ENCODE data around the gene CEP68. TPM values are rescaled to one million over a fixed set of nuclear protein-coding genes. Genes with fewer than 3 reads are reported as not detected.
"Not testable (repeated sequence)": the region's sequence is repeated elsewhere in the genome, so short reads cannot be mapped to it uniquely, and the experiment has no call there.

Gene CEP68
- total RNA-seq, 2 donors from 2014 or later = 12.5 to 12.7 TPM

- H3K4me1 ChIP-seq = peaks cover 0 to 15% of the 10 kb centered on the region in 2 donors
- no peak overlapping the region for H3K27ac ChIP-seq
- H3K27me3 ChIP-seq = no peaks in the 10 kb centered on the region
- DNase-seq (ENCODE audit: low spot score) = no peak
- no peaks in the 10 kb centered on the region for H3K9me3 ChIP-seq
- H3K4me3 ChIP-seq = no peak overlapping the region
- TF ChIP-seq, protein P1, sequence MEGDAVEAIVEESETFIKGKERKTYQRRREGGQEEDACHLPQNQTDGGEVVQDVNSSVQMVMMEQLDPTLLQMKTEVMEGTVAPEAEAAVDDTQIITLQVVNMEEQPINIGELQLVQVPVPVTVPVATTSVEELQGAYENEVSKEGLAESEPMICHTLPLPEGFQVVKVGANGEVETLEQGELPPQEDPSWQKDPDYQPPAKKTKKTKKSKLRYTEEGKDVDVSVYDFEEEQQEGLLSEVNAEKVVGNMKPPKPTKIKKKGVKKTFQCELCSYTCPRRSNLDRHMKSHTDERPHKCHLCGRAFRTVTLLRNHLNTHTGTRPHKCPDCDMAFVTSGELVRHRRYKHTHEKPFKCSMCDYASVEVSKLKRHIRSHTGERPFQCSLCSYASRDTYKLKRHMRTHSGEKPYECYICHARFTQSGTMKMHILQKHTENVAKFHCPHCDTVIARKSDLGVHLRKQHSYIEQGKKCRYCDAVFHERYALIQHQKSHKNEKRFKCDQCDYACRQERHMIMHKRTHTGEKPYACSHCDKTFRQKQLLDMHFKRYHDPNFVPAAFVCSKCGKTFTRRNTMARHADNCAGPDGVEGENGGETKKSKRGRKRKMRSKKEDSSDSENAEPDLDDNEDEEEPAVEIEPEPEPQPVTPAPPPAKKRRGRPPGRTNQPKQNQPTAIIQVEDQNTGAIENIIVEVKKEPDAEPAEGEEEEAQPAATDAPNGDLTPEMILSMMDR (IDR thresholded peaks at IDR 0.05) = no peak
- no peaks in the 10 kb centered on the region for H3K36me3 ChIP-seq
Observed at GRCh38 chr2:65032019-65032975, 23.9 kb upstream of the CEP68 start.

DNA sequence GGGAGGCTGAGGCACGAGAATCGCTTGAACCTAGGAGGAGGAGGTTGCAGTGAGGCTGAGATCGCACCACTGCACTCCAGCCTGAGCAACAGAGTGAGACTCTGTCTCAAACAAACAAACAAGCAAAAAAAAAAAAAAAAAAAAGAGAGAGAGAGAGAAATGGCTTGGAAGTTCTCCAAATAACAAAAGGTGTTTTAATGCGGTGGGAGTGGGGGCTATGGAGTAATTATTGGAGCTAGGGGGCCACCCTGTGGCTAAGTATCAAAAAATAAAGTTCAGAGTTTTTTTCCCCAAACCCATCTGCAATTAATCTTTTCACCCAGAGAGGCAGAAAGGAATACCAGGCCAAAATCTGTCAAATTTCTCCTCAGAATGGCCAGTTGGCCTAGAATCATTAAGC is 23.0 kb upstream of the CEP68 start:
- Histone ChIP-seq H3K4me3 (no peak overlapping the region), H3K9me3 (no peaks in the 10 kb centered on the region), H3K36me3 (no peaks in the 10 kb centered on the region), H3K4me1 (peaks cover 0 to 12% of the 10 kb centered on the region in 2 donors), H3K27me3 (no peaks in the 10 kb centered on the region), H3K27ac (no peak overlapping the region)
- no peak for DNase-seq (ENCODE audit: low spot score)
- TF ChIP-seq, protein P1 (IDR thresholded peaks at IDR 0.05) = no peak

GRCh38 chr2:65033667-65034066 is 22.5 kb upstream of the CEP68 start:
- not testable (repeated sequence) for H3K27me3 ChIP-seq; DNase-seq (ENCODE audit: low spot score); H3K4me1 ChIP-seq; H3K4me3 ChIP-seq; H3K27ac ChIP-seq; H3K36me3 ChIP-seq; H3K9me3 ChIP-seq

DNA sequence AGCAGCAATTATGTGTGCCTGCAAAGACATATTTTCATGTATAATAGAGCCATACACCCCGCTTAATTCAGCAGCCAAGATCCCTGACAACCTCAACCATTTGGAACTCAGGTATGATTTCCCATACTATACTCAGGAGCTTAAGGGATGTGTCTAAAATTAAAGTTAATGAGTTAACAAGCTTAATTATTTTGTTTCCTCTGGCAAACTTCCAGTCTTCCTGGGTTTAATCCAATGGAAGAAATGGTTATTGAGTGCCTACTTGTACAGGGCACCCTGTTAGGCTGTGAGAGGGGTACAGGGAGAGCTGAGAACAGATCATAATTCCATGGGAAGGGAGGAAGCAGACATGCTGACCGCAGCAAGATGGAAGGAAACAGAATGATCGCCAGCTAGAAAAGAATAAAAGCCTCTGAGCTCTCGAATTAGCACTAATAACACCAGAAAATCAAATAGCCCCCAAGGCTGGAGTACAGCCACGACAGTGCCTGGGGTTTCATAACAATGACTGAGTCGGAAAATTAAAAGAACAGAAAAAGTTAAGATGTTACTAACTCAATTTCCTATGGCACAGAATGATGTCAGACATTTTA is 20.8 kb upstream of the CEP68 start:
- no peak for DNase-seq (ENCODE audit: low spot score)
- Histone ChIP-seq H3K4me3 (no peak overlapping the region), H3K36me3 (no peaks in the 10 kb centered on the region), H3K27me3 (no peaks in the 10 kb centered on the region), H3K9me3 (no peaks in the 10 kb centered on the region), H3K4me1 (peaks cover 0 to 9% of the 10 kb centered on the region in 2 donors), H3K27ac (no peak overlapping the region)
- TF ChIP-seq, protein P1 (IDR thresholded peaks at IDR 0.05) = no peak

- H3K36me3 ChIP-seq = no peaks in the 10 kb centered on the region
- H3K4me3 ChIP-seq = no peak overlapping the region
- H3K9me3 ChIP-seq = no peaks in the 10 kb centered on the region
- peaks cover 0 to 5% of the 10 kb centered on the region in 2 donors for H3K4me1 ChIP-seq
- TF ChIP-seq, protein P1 (IDR thresholded peaks at IDR 0.05) = no peak
- H3K27ac ChIP-seq = no peak overlapping the region
- H3K27me3 ChIP-seq = no peaks in the 10 kb centered on the region
- DNase-seq (ENCODE audit: low spot score) = no peak
Observed at GRCh38 chr2:65037178-65037577, 19.0 kb upstream of the CEP68 start.

- TF ChIP-seq, protein P1 (IDR thresholded peaks at IDR 0.05) = no peak
- no peaks in the 10 kb centered on the region for H3K27me3 ChIP-seq
- no peak for DNase-seq (ENCODE audit: low spot score)
- H3K4me1 ChIP-seq = no peaks in the 10 kb centered on the region
- H3K27ac ChIP-seq = no peak overlapping the region
- no peaks in the 10 kb centered on the region for H3K36me3 ChIP-seq
- no peaks in the 10 kb centered on the region for H3K9me3 ChIP-seq
- H3K4me3 ChIP-seq = no peak overlapping the region
Observed at GRCh38 chr2:65039640-65040039, 16.6 kb upstream of the CEP68 start.
